ENCODE measurements around the gene IFI27L1. TPM values are rescaled to one million over a fixed set of nuclear protein-coding genes. Genes with fewer than 3 reads are reported as not detected.

IFI27L1 gene
- total RNA-seq, 5 donors from 2014 or later (not counting 1 experiment from before 2014, with no cell fraction given), result 7.1 to 10.4 (median 10.0) TPM

DNA sequence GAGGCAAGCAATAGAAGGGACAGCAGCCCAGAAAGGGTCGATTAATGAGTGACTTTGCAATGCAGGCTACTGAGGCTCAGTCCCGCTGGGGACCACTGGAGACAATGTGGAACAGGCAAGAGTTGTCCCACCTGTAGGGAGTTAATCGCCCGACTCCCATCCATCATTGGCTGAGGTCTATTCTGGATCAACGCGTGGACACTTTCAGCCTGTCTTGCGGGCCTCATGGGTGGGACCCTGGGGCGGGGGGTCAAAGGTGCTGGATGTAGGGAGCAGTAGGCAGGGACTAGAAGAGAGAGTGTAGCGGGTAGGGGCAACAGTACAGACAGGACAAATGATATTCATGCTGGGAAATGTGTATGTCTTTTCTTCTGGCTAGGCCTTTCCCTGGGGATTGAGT is 42.2 kb downstream of the IFI27L1 start:
- Mint-ChIP-seq H3K27ac (no peak overlapping the region), H3K4me3 (no peak overlapping the region), H3K9me3 (peaks cover 13 to 25% (median 15%) of the 10 kb centered on the region in 3 donors), H3K36me3 (peaks cover 8% of the 10 kb centered on the region), H3K4me1 (peaks cover 0 to 2% (median under 1%) of the 10 kb centered on the region in 3 donors), H3K27me3 (peaks cover 6 to 7% of the 10 kb centered on the region in 2 donors)
- POLR2A ChIA-PET, result no interaction called here
- no peak overlapping the region for H3K4me3 ChIP-seq (ENCODE audit: control insufficient read depth in 1 of 2, extremely low read depth in 1 of 2, low read length in 1 of 2)
- peaks cover 0 to 1% of the 10 kb centered on the region in 2 experiments for H3K4me1 ChIP-seq (ENCODE audit: control insufficient read depth in 1 of 2, extremely low read depth in 1 of 2, insufficient read depth in 2 of 2, low read length in 2 of 2)
- ATAC-seq (replicated peaks in 1 of 4) (no peak), DNase-seq (no peak)
- H3K27me3 ChIP-seq (replicated peaks in 1 of 2; ENCODE audit: control insufficient read depth in 2 of 2, extremely low read depth in 1 of 2, insufficient read depth in 2 of 2, low read length in 1 of 2), result peaks cover 0 to 13% of the 10 kb centered on the region in 2 experiments
- peaks cover 0 to 10% of the 10 kb centered on the region in 2 donors for H3K36me3 ChIP-seq (ENCODE audit: control insufficient read depth in 2 of 2, extremely low read depth in 1 of 2, insufficient read depth in 1 of 2, low read length in 1 of 2)
- 89% methylated on average over 9 of the region's 9 CpGs for WGBS (ENCODE audit: insufficient coverage)
- no peak overlapping the region for H3K27ac ChIP-seq (ENCODE audit: low read length)
- H3K9me3 ChIP-seq, result no peaks in the 10 kb centered on the region
- CTCF ChIA-PET, result no interaction called here

DNA sequence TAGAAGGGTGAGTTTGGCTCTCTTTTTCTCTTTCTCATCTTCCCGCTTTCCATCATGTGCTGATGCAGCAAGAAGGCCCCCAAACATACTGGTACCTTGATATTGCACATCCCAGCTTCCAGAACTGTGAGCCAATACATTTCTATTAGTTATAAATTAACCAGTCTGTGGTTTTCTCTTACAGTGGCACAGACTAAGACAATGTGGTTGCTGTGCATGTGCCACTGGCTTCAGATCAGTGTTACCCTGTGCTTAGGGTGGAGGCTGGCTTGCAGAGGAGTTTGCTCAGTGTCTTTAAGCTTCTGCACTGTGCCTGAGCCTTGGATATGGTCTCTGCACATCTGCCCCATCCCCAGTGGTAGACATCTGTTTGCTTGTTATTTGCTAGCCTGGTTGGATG is 42.8 kb downstream of the IFI27L1 start:
- POLR2A ChIA-PET, result no interaction called here

DNA sequence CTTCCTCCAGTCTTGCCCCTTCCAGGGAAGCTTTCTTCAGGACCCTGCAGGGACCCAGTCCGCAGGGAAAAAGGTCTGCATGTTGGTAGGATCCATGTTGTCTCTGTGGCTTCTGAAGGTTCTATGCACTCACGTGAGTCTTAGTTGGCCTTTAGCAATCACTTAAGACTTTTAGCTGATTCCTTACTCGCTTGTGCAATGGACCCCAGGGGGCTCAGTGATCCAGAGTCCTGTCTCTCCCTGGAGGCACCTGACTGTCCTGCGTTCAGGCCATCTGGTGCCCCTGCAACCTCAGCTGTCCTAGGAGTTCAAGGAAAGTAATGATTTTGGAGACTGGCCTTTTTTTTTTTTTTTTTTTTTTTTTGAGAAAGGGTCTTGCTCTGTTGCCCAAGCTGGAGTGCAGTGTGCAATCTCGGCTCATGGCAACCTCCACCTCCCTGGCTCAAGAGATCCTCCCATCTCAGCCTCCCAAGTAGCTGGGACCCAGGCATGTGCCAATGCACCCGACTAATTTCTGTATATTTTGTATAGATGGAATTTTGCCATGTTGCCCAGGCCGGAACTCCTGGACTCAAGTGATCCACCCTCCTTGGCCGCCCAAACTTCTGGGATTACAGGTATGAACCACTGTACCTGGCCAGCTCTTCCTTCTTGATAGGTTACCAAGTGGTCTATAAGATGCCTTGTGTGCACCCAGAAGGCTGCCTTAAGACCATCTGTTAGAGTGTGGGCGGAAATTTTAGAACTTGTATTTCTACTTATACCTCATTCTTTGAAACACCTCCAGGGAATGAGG is 43.7 kb downstream of the IFI27L1 start:
- Mint-ChIP-seq H3K4me3 (no peak overlapping the region), H3K9me3 (peaks cover 9 to 20% (median 11%) of the 10 kb centered on the region in 3 donors), H3K4me1 (peaks cover 9 to 15% (median 12%) of the 10 kb centered on the region in 3 donors), H3K27me3 (peaks cover 3 to 6% of the 10 kb centered on the region in 2 donors), H3K36me3 (peaks cover 8% of the 10 kb centered on the region), H3K27ac (no peak overlapping the region)
- ATAC-seq (replicated peaks in 1 of 4), result no peak
- no peak for DNase-seq
- Histone ChIP-seq H3K9me3 (no peaks in the 10 kb centered on the region), H3K4me3 (ENCODE audit: control insufficient read depth in 1 of 2, extremely low read depth in 1 of 2, low read length in 1 of 2) (no peak overlapping the region), H3K36me3 (ENCODE audit: control insufficient read depth in 2 of 2, extremely low read depth in 1 of 2, insufficient read depth in 1 of 2, low read length in 1 of 2) (peaks cover 0 to 10% of the 10 kb centered on the region in 2 donors), H3K27me3 (replicated peaks in 1 of 2; ENCODE audit: control insufficient read depth in 2 of 2, extremely low read depth in 1 of 2, insufficient read depth in 2 of 2, low read length in 1 of 2) (peaks cover 0 to 9% of the 10 kb centered on the region in 2 experiments), H3K4me1 (ENCODE audit: control insufficient read depth in 1 of 2, extremely low read depth in 1 of 2, insufficient read depth in 2 of 2, low read length in 2 of 2) (peaks cover 2 to 15% of the 10 kb centered on the region in 2 experiments), H3K27ac (ENCODE audit: low read length) (no peak overlapping the region)
- ChIA-PET CTCF (interaction anchor here in 1 of 2 donors (0.5 to 1.0 kb wide), 2 partner anchors 10 to 32 kb away, joined by 3 read pairs; no protein-coding TSS in a partner anchor), POLR2A (interaction anchor here in 1 of 2 donors (0.6 kb wide), 1 partner anchor 367 kb away, joined by 9 read pairs; no protein-coding TSS in a partner anchor)
- 88% methylated on average over 5 of the region's 9 CpGs for WGBS (ENCODE audit: insufficient coverage)

More for the DNA sequence above, 42.8 kb downstream of the IFI27L1 start:
- H3K4me1 Mint-ChIP-seq, result peaks cover 5 to 8% (median 6%) of the 10 kb centered on the region in 3 donors
- peaks cover 8% of the 10 kb centered on the region for H3K36me3 Mint-ChIP-seq
- Histone ChIP-seq H3K36me3 (ENCODE audit: control insufficient read depth in 2 of 2, extremely low read depth in 1 of 2, insufficient read depth in 1 of 2, low read length in 1 of 2) (peaks cover 0 to 10% of the 10 kb centered on the region in 2 donors), H3K4me3 (ENCODE audit: control insufficient read depth in 1 of 2, extremely low read depth in 1 of 2, low read length in 1 of 2) (no peak overlapping the region), H3K27me3 (replicated peaks in 1 of 2; ENCODE audit: control insufficient read depth in 2 of 2, extremely low read depth in 1 of 2, insufficient read depth in 2 of 2, low read length in 1 of 2) (peaks cover 0 to 13% of the 10 kb centered on the region in 2 experiments), H3K4me1 (ENCODE audit: control insufficient read depth in 1 of 2, extremely low read depth in 1 of 2, insufficient read depth in 2 of 2, low read length in 2 of 2) (peaks cover 0 to 7% of the 10 kb centered on the region in 2 experiments), H3K27ac (ENCODE audit: low read length) (no peak overlapping the region), H3K9me3 (no peaks in the 10 kb centered on the region)
- H3K9me3 Mint-ChIP-seq, result peaks cover 13 to 25% (median 15%) of the 10 kb centered on the region in 3 donors
- no CpG with 5 or more reads among the region's 1 CpG for WGBS (ENCODE audit: insufficient coverage)
- ATAC-seq (replicated peaks in 1 of 4) (no peak), DNase-seq (no peak)
- no peak overlapping the region for H3K27ac Mint-ChIP-seq
- CTCF ChIA-PET, result interaction anchor here in 1 of 2 donors (0.5 to 1.0 kb wide), 2 partner anchors 11 to 31 kb away, joined by 3 read pairs; no protein-coding TSS in a partner anchor
- H3K27me3 Mint-ChIP-seq, result peaks cover 6 to 7% of the 10 kb centered on the region in 2 donors
- H3K4me3 Mint-ChIP-seq, result no peak overlapping the region

DNA sequence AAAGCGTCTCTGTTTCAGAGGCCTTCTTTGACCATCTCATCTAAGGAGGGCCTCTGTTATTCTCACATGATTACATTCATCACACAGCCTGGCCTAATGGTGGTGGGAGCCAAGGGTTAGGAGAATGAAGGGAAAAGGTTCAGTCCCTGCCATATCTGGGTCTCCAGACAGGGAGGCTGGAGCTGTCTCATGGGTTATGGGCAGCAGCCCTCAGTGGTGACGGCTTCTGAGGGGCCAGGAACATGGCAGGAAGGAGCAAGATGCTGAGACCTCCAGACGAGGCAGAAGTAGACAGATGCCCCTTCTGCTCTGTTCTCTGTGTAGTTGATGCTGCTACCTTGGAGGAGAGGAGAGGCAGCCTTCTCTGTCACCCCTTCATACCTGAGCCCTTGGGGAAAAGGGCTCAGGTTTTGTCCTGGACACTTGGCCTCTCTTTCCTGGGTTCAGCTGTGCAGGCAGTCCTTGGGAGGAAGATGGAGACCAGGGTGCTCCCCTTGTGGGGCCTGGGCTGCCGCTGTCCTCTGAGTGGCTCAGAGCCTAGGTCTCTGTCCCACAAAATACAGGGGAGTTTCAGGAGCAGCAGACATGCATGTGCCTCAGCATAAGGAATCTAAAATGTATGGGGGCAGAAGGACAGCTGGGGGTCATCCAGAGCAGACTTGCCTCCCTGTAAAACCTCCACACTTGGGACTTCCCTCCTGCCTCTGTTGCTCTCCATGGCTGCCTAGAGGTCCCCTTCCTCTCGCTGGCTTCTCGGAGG is 44.7 kb downstream of the IFI27L1 start:
- Mint-ChIP-seq H3K36me3 (peaks cover 3% of the 10 kb centered on the region), H3K27me3 (peaks cover 3% of the 10 kb centered on the region in 2 donors), H3K9me3 (peaks cover 3 to 9% (median 7%) of the 10 kb centered on the region in 3 donors), H3K4me1 (peaks cover 15 to 23% (median 19%) of the 10 kb centered on the region in 3 donors), H3K4me3 (no peak overlapping the region), H3K27ac (no peak overlapping the region)
- Histone ChIP-seq H3K36me3 (ENCODE audit: control insufficient read depth in 2 of 2, extremely low read depth in 1 of 2, insufficient read depth in 1 of 2, low read length in 1 of 2) (peaks cover 0 to 10% of the 10 kb centered on the region in 2 donors), H3K9me3 (no peaks in the 10 kb centered on the region), H3K27me3 (replicated peaks in 1 of 2; ENCODE audit: control insufficient read depth in 2 of 2, extremely low read depth in 1 of 2, insufficient read depth in 2 of 2, low read length in 1 of 2) (peaks cover 0 to 5% of the 10 kb centered on the region in 2 experiments), H3K27ac (ENCODE audit: low read length) (no peak overlapping the region), H3K4me1 (ENCODE audit: control insufficient read depth in 1 of 2, extremely low read depth in 1 of 2, insufficient read depth in 2 of 2, low read length in 2 of 2) (peaks cover 7 to 20% of the 10 kb centered on the region in 2 experiments), H3K4me3 (ENCODE audit: control insufficient read depth in 1 of 2, extremely low read depth in 1 of 2, low read length in 1 of 2) (no peak overlapping the region)
- ATAC-seq (replicated peaks in 1 of 4) (no peak), DNase-seq (no peak)
- ChIA-PET POLR2A (no interaction called here), CTCF (no interaction called here)
- WGBS (ENCODE audit: insufficient coverage), result 100% methylated on average over 3 of the region's 6 CpGs

DNA sequence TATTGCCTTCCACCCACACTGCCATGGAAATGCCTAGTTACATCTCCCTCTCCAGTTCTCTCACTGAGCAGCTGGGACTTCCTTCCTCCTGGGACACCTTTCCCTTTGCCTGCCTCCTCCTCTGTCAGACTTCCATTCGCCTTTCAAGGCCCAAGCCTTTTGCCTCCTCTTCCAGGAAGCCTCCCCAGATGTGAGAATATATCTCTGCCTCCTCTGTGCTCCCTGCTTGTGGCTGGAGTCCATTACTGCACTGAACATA is 45.2 kb downstream of the IFI27L1 start:
- no peak overlapping the region for H3K4me3 ChIP-seq (ENCODE audit: control insufficient read depth in 1 of 2, extremely low read depth in 1 of 2, low read length in 1 of 2)
- no peak overlapping the region for H3K27ac Mint-ChIP-seq
- DNase-seq, result no peak

DNA sequence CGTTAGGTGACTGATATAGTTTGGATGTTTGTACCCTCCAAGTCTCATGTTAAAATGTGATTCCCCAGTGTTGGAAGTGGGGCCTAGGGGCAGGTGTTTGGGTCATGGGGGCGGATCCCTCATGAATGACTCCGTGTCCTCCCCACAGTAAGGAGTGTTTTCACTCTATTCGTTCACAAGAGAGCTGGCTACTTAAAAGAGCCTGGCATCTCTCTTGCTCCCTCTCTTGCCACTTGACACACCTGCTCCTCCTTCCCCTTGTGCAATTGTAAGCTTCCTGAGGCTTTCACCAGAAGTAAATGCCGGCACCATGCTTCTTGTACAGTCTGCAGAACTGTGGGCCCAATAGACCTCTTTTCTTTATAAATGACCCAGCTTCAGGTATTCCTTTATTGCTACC is 45.7 kb downstream of the IFI27L1 start:
- Histone ChIP-seq H3K9me3 (no peaks in the 10 kb centered on the region), H3K36me3 (ENCODE audit: control insufficient read depth in 2 of 2, extremely low read depth in 1 of 2, insufficient read depth in 1 of 2, low read length in 1 of 2) (peaks cover 0 to 10% of the 10 kb centered on the region in 2 donors), H3K4me3 (ENCODE audit: control insufficient read depth in 1 of 2, extremely low read depth in 1 of 2, low read length in 1 of 2) (no peak overlapping the region), H3K27me3 (replicated peaks in 1 of 2; ENCODE audit: control insufficient read depth in 2 of 2, extremely low read depth in 1 of 2, insufficient read depth in 2 of 2, low read length in 1 of 2) (peaks cover 0 to 3% of the 10 kb centered on the region in 2 experiments), H3K27ac (ENCODE audit: low read length) (no peak overlapping the region), H3K4me1 (ENCODE audit: control insufficient read depth in 1 of 2, extremely low read depth in 1 of 2, insufficient read depth in 2 of 2, low read length in 2 of 2) (peaks cover 7 to 20% of the 10 kb centered on the region in 2 experiments)
- no peak for ATAC-seq (replicated peaks in 1 of 4)
- H3K27ac Mint-ChIP-seq, result no peak overlapping the region
- peaks cover 15 to 23% (median 19%) of the 10 kb centered on the region in 3 donors for H3K4me1 Mint-ChIP-seq
- POLR2A ChIA-PET, result no interaction called here
- DNase-seq, result no peak
- H3K9me3 Mint-ChIP-seq, result peaks cover 0 to 4% (median 4%) of the 10 kb centered on the region in 3 donors
- H3K36me3 Mint-ChIP-seq, result no peaks in the 10 kb centered on the region
- WGBS (ENCODE audit: insufficient coverage), result 80% methylated on average over 1 of the region's 5 CpGs
- H3K4me3 Mint-ChIP-seq, result no peak overlapping the region
- CTCF ChIA-PET, result no interaction called here
- H3K27me3 Mint-ChIP-seq, result no peaks in the 10 kb centered on the region

More for the DNA sequence above, 45.2 kb downstream of the IFI27L1 start:
- no CpG with 5 or more reads among the region's 1 CpG for WGBS (ENCODE audit: insufficient coverage)
- peaks cover 0 to 4% (median 4%) of the 10 kb centered on the region in 3 donors for H3K9me3 Mint-ChIP-seq
- ATAC-seq (replicated peaks in 1 of 4), result no peak
- H3K27me3 Mint-ChIP-seq, result no peaks in the 10 kb centered on the region
- Histone ChIP-seq H3K36me3 (ENCODE audit: control insufficient read depth in 2 of 2, extremely low read depth in 1 of 2, insufficient read depth in 1 of 2, low read length in 1 of 2) (peaks cover 0 to 10% of the 10 kb centered on the region in 2 donors), H3K27ac (ENCODE audit: low read length) (no peak overlapping the region), H3K9me3 (no peaks in the 10 kb centered on the region), H3K4me1 (ENCODE audit: control insufficient read depth in 1 of 2, extremely low read depth in 1 of 2, insufficient read depth in 2 of 2, low read length in 2 of 2) (peaks cover 7 to 20% of the 10 kb centered on the region in 2 experiments), H3K27me3 (replicated peaks in 1 of 2; ENCODE audit: control insufficient read depth in 2 of 2, extremely low read depth in 1 of 2, insufficient read depth in 2 of 2, low read length in 1 of 2) (peaks cover 0 to 4% of the 10 kb centered on the region in 2 experiments)
- no peak overlapping the region for H3K4me3 Mint-ChIP-seq
- no peaks in the 10 kb centered on the region for H3K36me3 Mint-ChIP-seq
- CTCF ChIA-PET, result no interaction called here
- POLR2A ChIA-PET, result no interaction called here
- peaks cover 15 to 23% (median 19%) of the 10 kb centered on the region in 3 donors for H3K4me1 Mint-ChIP-seq
